ENCODE results near the gene RGS10.
"Not testable (repeated sequence)": the region's sequence is repeated elsewhere in the genome, so short reads cannot be mapped to it uniquely, and the experiment has no call there.

DNA sequence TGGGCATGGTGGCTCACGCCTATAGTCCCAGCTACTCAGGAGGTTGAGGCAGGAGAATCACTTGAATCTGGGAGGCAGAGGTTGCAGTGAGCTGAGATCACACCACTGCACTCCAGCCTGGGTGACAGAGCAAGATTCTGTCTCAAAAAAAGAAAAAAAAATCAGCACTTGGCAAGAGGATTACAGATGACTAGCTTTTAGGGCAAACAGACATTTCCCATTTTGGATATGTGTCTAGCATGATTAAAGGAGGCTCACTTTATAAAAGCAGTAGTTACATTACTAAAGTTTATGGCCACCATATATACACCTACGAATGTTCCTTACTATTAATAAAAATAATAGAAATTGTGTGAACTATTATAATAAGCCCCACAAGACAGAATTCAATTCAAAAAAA, 13.6 kb upstream of the RGS10 start:
- not testable (repeated sequence) for TF ChIP-seq CTCF (conservative IDR thresholded peaks at IDR 0.05; ENCODE audit: low read depth in 2 of 2); POLR2AphosphoS5 (IDR thresholded peaks at IDR 0.05; ENCODE audit: low read depth); CREB1 (CRISPR knock-in tag; IDR thresholded peaks at IDR 0.05; ENCODE audit: low read depth); EZH2 (IDR thresholded peaks at IDR 0.05; ENCODE audit: low read depth, unreplicated experiment); STAT1 (IDR thresholded peaks at IDR 0.05; ENCODE audit: unreplicated experiment); NANOG (IDR thresholded peaks at IDR 0.05; ENCODE audit: borderline replicate concordance); EZH2phosphoT487 (IDR thresholded peaks at IDR 0.05; ENCODE audit: unreplicated experiment); ETS1 (IDR thresholded peaks at IDR 0.05); ZNF114 (CRISPR knock-in tag; IDR thresholded peaks at IDR 0.05)
- TF ChIP-seq, protein P1, sequence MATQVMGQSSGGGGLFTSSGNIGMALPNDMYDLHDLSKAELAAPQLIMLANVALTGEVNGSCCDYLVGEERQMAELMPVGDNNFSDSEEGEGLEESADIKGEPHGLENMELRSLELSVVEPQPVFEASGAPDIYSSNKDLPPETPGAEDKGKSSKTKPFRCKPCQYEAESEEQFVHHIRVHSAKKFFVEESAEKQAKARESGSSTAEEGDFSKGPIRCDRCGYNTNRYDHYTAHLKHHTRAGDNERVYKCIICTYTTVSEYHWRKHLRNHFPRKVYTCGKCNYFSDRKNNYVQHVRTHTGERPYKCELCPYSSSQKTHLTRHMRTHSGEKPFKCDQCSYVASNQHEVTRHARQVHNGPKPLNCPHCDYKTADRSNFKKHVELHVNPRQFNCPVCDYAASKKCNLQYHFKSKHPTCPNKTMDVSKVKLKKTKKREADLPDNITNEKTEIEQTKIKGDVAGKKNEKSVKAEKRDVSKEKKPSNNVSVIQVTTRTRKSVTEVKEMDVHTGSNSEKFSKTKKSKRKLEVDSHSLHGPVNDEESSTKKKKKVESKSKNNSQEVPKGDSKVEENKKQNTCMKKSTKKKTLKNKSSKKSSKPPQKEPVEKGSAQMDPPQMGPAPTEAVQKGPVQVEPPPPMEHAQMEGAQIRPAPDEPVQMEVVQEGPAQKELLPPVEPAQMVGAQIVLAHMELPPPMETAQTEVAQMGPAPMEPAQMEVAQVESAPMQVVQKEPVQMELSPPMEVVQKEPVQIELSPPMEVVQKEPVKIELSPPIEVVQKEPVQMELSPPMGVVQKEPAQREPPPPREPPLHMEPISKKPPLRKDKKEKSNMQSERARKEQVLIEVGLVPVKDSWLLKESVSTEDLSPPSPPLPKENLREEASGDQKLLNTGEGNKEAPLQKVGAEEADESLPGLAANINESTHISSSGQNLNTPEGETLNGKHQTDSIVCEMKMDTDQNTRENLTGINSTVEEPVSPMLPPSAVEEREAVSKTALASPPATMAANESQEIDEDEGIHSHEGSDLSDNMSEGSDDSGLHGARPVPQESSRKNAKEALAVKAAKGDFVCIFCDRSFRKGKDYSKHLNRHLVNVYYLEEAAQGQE (IDR thresholded peaks at IDR 0.05; ENCODE audit: unreplicated experiment): not testable (repeated sequence)
